Limb (tissue), 2 donors: ENCODE measurements around the gene BST1.
"Not testable (repeated sequence)": the region's sequence is repeated elsewhere in the genome, so short reads cannot be mapped to it uniquely, and the experiment has no call there.

Experiments used
- DNase-seq, 2 donors: peaks; one replicate each; pipeline ENCODE4 v3.0.0-alpha.2; 2016; ENCODE audit errors: extremely low spot score in 2 of 2

BST1 gene

GRCh38 chr4:15707363-15707715, 4.5 kb downstream of the BST1 start:
- no peak for DNase-seq

GRCh38 chr4:15711762-15712161, 8.9 kb downstream of the BST1 start:
- DNase-seq, result no peak

GRCh38 chr4:15712214-15712613, 9.3 kb downstream of the BST1 start:
- DNase-seq, result no peak

GRCh38 chr4:15714141-15714540, 11.3 kb downstream of the BST1 start:
- no peak for DNase-seq

GRCh38 chr4:15714646-15715435, 12.0 kb downstream of the BST1 start:
- peak in 1 of 2 donors; percentile 26 for DNase-seq

GRCh38 chr4:15716115-15716514, 13.2 kb downstream of the BST1 start:
- no peak for DNase-seq

- DNase-seq, result no peak
Measured at GRCh38 chr4:15717086-15717485, 14.2 kb downstream of the BST1 start.

GRCh38 chr4:15717657-15718416, 15.0 kb downstream of the BST1 start:
- no peak for DNase-seq

- DNase-seq, result no peak
Measured at GRCh38 chr4:15718465-15718864, 15.6 kb downstream of the BST1 start.

- DNase-seq, result no peak
Measured at GRCh38 chr4:15718959-15719358, 16.1 kb downstream of the BST1 start.

GRCh38 chr4:15719506-15719905, 16.6 kb downstream of the BST1 start:
- DNase-seq, result no peak

- DNase-seq, result no peak
Measured at GRCh38 chr4:15720851-15721250, 18.0 kb downstream of the BST1 start.

- DNase-seq, result no peak
Measured at GRCh38 chr4:15725608-15726007, 22.7 kb downstream of the BST1 start.

GRCh38 chr4:15729910-15730533, 27.2 kb downstream of the BST1 start:
- peak in 1 of 2 donors; percentile 75 for DNase-seq

- not testable (repeated sequence) for DNase-seq
Measured at GRCh38 chr4:15733061-15733460, 30.2 kb downstream of the BST1 start.

GRCh38 chr4:15735536-15735935, 32.7 kb downstream of the BST1 start:
- DNase-seq, result no peak

GRCh38 chr4:15736514-15737050, 33.7 kb downstream of the BST1 start:
- DNase-seq, result no peak

GRCh38 chr4:15737255-15737654, 34.4 kb downstream of the BST1 start:
- no peak for DNase-seq

GRCh38 chr4:15738877-15739276, 36.0 kb downstream of the BST1 start:
- DNase-seq, result no peak

GRCh38 chr4:15740764-15741404, 38.0 kb downstream of the BST1 start:
- no peak for DNase-seq

- no peak for DNase-seq
Measured at GRCh38 chr4:15742083-15742582, 39.3 kb downstream of the BST1 start.
